ENCODE measurements around the gene NDUFA7. TPM values are rescaled to one million over a fixed set of nuclear protein-coding genes. Genes with fewer than 3 reads are reported as not detected.

The NDUFA7 gene
- total and polyA plus RNA-seq, 2 of the 13 experiments (the other 11 are each of a cell fraction or from before 2014, with no cell fraction given): 64.5 to 71.5 TPM

DNA sequence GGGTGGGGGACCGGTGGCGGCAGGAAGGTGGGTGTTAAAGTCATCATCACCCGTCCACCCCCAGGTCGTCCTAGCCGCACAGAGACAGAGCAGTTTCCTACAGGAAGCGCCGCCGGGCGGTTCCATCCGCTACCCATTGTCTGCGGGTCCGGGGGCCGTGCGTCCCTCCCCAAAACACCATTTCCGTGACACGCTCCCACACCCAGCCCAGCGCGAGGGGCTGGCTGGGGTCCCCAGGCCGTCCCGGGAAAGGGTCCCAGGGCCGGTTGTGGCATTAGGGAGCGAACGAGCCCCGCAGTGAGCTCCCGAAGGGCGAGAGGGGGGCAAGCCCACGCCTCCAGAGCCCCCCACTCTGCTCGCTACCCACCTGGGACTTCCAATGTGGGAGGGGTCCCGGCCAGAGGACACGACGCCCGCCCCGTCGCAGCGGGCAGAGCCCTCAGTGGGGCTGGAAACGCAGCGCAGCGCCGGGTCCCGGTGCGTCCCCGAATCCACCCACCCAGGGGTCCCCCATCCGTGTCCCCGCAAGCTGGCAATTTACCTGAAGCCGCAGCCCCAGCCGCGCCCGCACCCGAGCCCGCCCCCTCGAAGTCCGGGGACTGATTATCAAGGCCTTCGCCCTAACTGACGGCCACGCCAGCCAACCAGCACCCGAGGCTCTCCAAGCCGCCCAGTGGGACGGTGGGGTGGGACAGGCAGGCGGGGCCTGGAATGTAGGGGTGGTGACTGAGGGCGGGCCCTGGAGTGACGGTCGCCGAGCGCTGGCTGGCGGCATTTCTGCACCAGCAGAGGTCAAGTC is 21.7 kb upstream of the NDUFA7 start, which contains the start of gene KANK3 (continued):
- TF ChIP-seq MAZ (IDR thresholded peaks at IDR 0.05; ENCODE audit: borderline replicate concordance, low read depth, low read length) (no peak), MAZ (CRISPR knock-in tag; IDR thresholded peaks at IDR 0.05; ENCODE audit: low read depth) (0 out of 2 replicates have a peak, but pooled peaks have one; percentile 24), NFYC (CRISPR knock-in tag; IDR thresholded peaks at IDR 0.05) (peak; percentile 97), TEAD3 (CRISPR knock-in tag; optimal IDR thresholded peaks at IDR 0.05; ENCODE audit: borderline replicate concordance) (peak; percentile 99), ZNF777 (CRISPR knock-in tag; IDR thresholded peaks at IDR 0.05) (peak; percentile 99), NFYB (CRISPR knock-in tag; IDR thresholded peaks at IDR 0.05) (peak; percentile 97), FIP1L1 (IDR thresholded peaks at IDR 0.05; ENCODE audit: borderline replicate concordance, insufficient read depth, low read depth, low read length) (no peak), KDM2A (CRISPR knock-in tag; IDR thresholded peaks at IDR 0.05; ENCODE audit: borderline replicate concordance, low read depth) (peak; percentile 87; the same call in 1 of the 2 replicates), ZNF501 (CRISPR knock-in tag; IDR thresholded peaks at IDR 0.05) (peak; percentile 69), ZNF329 (CRISPR knock-in tag; IDR thresholded peaks at IDR 0.05; ENCODE audit: low read depth) (no peak), REL (CRISPR knock-in tag; conservative IDR thresholded peaks at IDR 0.05) (no peak), ZBTB7B (CRISPR knock-in tag; IDR thresholded peaks at IDR 0.05) (peak; percentile 40; the same call in 1 of the 2 replicates), FOSL1 (CRISPR knock-in tag; IDR thresholded peaks at IDR 0.05; ENCODE audit: borderline replicate concordance) (no peak), DPF2 (CRISPR knock-in tag; IDR thresholded peaks at IDR 0.05; ENCODE audit: borderline replicate concordance, low read depth) (no peak), ZNF235 (CRISPR knock-in tag; IDR thresholded peaks at IDR 0.05; ENCODE audit: borderline replicate concordance) (0 out of 2 replicates have a peak, but pooled peaks have one; percentile 39), SALL1 (CRISPR knock-in tag; IDR thresholded peaks at IDR 0.05) (peak; percentile 62; the same call in 1 of the 2 replicates), SP1 (IDR thresholded peaks at IDR 0.05) (no peak), SP1 (CRISPR knock-in tag; IDR thresholded peaks at IDR 0.05) (peak; percentile 97), MYC (CRISPR knock-in tag; IDR thresholded peaks at IDR 0.05; ENCODE audit: borderline replicate concordance) (peak; percentile 24; the same call in 1 of the 2 replicates)
- TF ChIP-seq, protein P1, sequence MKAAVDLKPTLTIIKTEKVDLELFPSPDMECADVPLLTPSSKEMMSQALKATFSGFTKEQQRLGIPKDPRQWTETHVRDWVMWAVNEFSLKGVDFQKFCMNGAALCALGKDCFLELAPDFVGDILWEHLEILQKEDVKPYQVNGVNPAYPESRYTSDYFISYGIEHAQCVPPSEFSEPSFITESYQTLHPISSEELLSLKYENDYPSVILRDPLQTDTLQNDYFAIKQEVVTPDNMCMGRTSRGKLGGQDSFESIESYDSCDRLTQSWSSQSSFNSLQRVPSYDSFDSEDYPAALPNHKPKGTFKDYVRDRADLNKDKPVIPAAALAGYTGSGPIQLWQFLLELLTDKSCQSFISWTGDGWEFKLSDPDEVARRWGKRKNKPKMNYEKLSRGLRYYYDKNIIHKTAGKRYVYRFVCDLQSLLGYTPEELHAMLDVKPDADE (CRISPR knock-in tag; IDR thresholded peaks at IDR 0.05): no peak
- TF ChIP-seq, protein P2, sequence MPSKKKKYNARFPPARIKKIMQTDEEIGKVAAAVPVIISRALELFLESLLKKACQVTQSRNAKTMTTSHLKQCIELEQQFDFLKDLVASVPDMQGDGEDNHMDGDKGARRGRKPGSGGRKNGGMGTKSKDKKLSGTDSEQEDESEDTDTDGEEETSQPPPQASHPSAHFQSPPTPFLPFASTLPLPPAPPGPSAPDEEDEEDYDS (CRISPR knock-in tag; IDR thresholded peaks at IDR 0.05): peak; percentile 84
- TF ChIP-seq, protein P3, sequence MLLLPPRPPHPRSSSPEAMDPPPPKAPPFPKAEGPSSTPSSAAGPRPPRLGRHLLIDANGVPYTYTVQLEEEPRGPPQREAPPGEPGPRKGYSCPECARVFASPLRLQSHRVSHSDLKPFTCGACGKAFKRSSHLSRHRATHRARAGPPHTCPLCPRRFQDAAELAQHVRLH (CRISPR knock-in tag; IDR thresholded peaks at IDR 0.05; ENCODE audit: borderline replicate concordance, low read depth): 0 out of 2 replicates have a peak, but pooled peaks have one; percentile 18
- TF ChIP-seq, protein P4, sequence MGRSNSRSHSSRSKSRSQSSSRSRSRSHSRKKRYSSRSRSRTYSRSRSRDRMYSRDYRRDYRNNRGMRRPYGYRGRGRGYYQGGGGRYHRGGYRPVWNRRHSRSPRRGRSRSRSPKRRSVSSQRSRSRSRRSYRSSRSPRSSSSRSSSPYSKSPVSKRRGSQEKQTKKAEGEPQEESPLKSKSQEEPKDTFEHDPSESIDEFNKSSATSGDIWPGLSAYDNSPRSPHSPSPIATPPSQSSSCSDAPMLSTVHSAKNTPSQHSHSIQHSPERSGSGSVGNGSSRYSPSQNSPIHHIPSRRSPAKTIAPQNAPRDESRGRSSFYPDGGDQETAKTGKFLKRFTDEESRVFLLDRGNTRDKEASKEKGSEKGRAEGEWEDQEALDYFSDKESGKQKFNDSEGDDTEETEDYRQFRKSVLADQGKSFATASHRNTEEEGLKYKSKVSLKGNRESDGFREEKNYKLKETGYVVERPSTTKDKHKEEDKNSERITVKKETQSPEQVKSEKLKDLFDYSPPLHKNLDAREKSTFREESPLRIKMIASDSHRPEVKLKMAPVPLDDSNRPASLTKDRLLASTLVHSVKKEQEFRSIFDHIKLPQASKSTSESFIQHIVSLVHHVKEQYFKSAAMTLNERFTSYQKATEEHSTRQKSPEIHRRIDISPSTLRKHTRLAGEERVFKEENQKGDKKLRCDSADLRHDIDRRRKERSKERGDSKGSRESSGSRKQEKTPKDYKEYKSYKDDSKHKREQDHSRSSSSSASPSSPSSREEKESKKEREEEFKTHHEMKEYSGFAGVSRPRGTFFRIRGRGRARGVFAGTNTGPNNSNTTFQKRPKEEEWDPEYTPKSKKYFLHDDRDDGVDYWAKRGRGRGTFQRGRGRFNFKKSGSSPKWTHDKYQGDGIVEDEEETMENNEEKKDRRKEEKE (IDR thresholded peaks at IDR 0.05): no peak
- TF ChIP-seq, protein P5, sequence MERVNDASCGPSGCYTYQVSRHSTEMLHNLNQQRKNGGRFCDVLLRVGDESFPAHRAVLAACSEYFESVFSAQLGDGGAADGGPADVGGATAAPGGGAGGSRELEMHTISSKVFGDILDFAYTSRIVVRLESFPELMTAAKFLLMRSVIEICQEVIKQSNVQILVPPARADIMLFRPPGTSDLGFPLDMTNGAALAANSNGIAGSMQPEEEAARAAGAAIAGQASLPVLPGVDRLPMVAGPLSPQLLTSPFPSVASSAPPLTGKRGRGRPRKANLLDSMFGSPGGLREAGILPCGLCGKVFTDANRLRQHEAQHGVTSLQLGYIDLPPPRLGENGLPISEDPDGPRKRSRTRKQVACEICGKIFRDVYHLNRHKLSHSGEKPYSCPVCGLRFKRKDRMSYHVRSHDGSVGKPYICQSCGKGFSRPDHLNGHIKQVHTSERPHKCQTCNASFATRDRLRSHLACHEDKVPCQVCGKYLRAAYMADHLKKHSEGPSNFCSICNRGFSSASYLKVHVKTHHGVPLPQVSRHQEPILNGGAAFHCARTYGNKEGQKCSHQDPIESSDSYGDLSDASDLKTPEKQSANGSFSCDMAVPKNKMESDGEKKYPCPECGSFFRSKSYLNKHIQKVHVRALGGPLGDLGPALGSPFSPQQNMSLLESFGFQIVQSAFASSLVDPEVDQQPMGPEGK (CRISPR knock-in tag; IDR thresholded peaks at IDR 0.05): 0 out of 2 replicates have a peak, but pooled peaks have one; percentile 44

Measured in HepG2 (cell line).